NCI-H2196 (cell line): Measurements from ENCODE around the gene MRAP2.
A peak's percentile ranks its signal among the peaks of the same experiment; 100 is the strongest.
"Not testable (repeated sequence)": the region's sequence is repeated elsewhere in the genome, so short reads cannot be mapped to it uniquely, and the experiment has no call there.

ENCODE experiments used
- DNase-seq: peaks from one replicate; lab custom pipeline; 2025; ENCODE audit not compliant: unreplicated experiment; lab: John Stamatoyannopoulos, UW

MRAP2 gene

DNA sequence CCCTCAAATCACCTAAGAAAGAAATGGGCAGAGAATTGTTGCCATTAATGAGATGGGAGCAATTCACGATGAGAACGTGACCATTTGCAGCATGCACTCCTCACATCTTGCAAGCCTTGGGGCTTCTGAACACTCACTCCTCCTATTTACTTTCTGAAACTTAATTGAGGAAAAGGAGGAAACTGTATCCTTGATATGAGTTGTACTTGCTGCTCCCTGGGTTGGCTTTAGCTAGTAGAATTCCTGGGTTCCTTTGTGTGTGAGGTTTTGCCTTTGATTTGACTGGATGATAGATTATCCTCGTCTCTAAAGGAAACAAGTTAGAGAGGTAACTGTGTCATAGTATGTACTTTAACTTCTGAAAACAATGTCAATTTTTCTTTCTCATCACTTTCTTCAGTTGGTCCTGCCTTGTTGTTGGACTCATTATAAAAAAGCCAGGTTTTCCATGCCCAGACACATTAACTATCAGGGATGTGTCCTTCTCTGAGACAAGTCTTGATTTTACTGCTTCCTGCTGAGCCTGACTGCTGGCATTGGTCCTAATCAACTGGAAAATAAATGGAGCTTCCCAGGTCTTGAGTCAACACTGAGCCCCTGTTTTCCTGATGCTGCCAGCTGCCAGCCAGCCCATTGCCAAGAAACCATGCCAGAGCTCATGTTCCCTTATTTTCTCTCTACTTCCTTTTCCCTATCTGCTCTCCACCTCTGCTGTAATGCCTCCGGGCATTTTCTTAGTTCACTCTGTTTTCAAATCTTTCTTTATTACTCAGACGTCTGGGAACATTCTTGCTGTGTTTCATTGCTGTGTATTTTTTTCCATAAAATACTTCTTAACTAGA lies 6.0 kb upstream of the MRAP2 start:
- DNase-seq, result peak; percentile 67

DNA sequence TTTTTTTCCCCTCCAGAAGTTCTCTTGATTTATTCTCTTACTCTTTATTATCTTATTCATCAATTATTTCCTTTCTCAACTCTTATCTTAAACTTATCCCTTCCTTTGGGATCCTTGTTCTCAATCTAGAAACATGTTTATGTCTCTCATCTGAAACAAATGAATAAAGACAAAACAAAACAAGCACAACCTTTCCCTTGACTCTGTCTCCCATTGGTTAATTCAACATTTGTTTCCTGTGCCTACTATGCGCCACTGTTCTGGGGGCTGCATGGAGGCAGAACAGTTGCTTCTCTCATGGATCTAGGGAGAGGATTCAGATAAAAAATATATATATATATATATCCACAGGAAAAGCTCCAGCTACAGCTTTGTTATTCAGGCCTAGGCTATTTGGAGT lies 5.2 kb upstream of the MRAP2 start:
- DNase-seq, result no peak

DNA sequence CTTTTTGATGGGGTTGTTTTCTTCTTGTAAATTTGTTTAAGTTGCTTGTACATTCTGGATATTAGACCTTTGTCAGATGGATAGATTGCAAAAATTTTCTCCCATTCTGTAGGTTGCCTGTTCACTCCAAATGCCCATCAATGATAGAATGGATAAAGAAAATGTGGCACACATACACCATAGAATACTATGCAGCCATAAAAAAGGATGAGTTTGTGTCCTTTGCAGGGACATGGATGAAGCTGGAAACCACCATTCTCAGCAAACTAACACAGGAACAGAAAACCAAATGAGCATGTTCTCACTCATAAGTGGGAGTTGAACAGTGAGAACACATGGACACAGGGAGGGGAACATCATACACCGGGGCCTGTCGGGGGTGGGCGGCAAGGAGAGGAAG lies 1.6 kb upstream of the MRAP2 start:
- not testable (repeated sequence) for DNase-seq

DNA sequence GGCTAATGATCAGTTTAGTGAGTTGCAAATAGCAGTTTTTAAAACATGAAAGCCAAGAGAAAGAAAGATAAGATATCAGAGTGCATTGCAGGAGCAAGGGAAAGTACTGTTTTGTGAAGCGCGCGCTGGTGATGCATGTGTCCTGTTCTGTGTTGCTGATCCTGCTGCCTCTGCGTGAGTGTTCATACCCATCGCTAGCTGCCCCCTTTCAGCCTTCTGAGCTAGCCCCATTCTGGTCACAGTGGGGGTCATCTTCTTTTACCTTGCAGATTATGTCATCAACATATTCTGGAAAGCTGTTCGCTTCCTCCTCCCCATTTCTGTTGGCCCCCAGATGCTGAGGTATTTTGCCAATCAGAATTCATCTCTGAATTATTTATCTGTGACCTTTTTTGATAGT lies 1.9 kb downstream of the MRAP2 start:
- no peak for DNase-seq

DNA sequence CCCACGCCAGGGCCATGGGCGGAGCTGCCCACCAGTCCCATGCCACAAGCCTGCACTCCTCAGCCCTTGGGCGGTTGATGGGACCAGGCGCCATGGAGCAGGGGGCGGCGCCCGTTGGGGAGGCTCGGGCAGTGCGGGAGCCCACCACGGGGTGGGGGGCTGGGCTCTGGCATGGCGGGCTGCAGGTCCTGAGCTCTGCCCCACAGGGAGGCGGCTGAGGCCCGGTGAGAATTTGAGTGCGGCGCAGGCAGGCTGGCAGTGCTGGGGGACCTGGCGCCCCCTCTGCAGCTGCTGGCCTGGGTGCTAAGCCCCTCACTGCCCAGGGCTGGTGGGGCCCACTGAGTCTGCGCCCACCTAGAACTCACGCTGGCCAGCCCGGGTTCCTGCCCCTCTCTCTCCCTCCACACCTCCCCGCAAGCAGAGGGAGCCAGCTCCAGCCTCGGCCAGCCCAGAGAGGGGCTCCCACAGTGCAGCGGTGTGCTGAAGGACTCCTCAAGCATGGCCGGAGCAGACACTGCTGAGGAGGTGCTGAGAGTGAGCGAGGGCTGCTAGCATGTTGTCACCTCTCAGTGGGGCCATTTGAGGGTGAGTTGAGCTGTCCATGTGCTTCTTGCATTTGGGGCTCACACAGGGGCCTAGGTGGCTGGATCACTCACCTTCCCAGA lies 4.0 kb downstream of the MRAP2 start:
- DNase-seq, result no peak

DNA sequence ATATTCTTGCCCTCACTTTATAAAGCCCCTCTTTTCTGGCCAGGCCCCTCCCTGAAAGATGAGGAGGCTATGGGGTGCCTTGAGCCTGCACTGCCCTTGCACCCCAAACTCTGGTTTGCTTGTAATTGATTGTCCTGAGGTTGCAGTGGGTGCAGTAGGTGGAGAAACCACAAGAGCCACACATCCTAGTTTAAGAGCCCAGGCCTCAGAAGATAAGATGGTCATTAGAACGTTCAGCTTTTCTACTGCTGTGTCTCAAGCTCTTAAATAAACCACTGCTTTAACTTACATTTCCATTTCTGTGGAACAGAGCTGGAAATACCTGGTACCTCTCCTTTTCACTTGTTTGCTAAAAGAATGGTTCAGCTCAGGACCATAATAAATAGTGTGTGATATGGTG lies 9.0 kb downstream of the MRAP2 start:
- DNase-seq, result no peak

DNA sequence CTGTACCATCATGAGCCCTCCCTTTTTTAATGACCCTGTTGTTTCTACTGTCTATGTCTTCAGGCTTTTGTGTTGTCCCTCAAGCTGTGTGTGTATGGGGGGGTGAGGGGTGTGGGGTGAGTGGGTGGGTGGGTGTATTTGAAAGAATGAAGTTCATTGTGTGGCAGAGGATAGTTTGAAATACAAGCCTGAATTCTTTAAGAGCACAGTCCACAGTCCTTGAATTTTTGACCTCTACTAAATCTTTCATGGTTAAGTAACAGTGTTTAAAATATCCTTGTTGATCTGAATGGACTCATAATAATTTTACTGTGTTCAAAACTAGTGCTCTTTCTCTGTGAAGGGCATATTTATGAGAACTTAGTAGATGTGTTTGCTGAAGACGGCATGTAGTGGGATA lies 10.0 kb downstream of the MRAP2 start:
- DNase-seq, result no peak

DNA sequence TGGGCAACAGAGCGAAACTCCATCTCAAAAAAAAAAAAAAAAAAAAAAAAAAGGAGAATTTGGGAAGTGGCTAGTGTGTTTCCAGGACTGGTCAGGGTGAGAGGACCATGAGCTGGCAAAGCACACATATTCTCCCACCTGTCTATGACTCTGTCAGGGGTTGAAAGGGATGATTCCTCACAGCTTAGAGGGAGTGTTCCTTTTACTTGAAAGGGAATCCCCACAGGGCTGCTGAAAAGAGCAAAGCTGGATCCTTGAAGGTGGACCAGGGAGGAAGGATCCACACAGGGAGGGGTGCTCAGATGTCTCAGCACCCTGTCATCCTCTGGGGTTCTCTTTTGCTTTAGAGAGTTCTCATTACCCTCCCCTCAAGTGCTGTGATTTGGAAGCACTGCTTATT lies 13.2 kb downstream of the MRAP2 start:
- no peak for DNase-seq

DNA sequence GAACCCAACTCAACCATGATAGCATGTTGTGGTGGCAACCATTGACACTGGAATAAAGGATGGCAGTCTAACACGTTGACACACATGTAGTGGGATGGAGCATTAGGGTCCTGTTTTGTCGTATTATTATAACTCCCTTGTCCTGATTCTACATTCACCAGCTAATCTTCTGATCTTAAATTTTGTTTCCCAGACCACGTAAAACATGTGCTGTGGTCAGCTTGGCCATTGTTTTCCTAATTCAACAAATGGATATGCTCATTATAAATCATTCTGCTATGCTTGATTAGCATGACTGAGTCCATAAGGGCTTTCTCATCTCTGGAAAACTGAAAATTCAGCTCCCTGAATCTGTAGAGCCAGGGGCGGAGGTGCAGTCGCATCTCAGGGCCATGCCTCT lies 15.0 kb downstream of the MRAP2 start:
- DNase-seq, result no peak

DNA sequence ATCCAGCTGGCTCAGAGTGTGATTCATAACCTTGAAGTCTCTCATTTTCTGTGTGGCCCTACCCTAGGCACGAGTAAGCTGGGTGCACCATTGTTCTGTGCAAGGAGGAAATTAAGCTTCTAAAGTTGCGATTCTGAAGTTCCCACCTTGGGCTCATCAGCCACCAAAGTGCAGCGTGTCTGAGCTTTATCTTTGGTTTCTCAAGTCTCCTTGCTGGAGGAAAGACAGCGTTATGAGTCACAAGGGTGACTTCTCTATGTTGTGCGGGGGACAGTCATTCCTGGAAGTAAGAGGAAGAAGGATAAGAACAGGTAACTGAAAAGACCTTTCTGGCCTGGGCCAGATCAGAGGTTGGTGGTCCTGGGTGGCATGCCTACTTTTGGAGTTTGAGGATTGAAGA lies 16.8 kb downstream of the MRAP2 start:
- DNase-seq, result no peak

DNA sequence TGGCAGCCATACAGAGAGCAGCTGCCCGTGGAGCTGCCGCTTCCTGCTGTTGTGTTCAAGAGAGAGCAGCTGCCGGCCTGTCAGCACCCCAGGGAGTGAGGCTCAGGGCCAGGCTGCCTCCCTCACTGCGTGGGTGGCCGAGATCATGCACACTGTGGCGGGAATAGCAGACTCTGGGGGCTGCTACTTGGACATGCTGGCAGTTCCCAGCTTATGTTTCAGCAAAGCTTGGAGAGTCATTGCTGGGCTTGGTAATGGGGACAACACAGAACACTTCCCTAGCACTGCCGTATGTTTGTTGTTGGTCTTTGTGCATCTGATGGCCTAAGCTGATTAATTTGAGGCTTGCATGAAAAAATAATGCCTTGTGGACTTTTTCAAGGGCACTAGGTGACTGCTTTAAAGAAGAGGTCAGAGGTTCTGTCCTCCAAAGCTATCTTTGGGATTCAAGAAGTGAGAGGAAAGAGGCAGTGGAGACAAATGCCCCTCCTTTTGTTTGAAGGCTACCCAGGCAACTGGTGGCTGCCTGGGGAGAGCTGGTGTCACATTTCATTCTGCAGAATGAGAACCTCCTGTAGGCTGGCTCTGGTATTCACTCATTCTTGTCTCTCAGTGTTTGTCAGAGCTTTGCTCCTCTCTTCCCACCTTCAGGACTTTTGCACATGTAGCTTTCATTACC lies 18.8 kb downstream of the MRAP2 start:
- peak; percentile 76 for DNase-seq

DNA sequence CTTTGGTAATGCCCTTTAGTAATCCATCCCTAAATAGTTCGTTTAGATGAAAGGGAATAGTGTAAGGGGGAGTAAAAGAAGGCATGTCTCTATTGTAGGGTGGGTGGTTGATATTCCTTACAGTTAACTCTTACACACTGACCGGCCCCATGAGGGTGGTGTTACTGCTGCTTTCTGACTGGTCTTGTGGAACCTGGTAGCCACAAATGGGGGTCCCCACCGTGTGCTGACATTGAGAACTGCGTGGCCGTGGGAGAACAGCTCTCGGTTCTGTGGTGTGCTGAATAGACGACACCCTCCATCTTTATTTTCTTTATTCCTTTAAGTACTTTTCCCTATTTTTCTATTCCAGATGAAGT lies 19.3 kb downstream of the MRAP2 start:
- DNase-seq, result no peak

DNA sequence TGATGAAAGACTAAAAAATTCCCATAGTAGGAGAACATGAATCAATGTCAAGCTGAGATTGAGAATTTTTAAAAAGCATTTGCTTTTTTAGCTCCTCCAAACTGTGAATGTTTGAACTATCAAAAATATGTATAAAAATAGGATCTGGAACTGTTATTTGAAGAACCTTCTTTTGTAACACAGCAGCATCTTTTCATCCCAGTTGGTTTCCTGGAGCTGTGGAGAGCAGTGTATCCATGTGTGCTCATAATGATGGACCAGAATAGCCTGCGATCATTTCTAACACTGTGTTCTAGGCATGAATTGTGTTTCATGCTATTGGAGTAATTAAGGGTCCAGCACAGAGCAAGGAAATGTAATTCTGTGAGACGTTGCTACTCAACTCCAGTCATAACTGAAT lies 22.1 kb downstream of the MRAP2 start:
- DNase-seq, result no peak

DNA sequence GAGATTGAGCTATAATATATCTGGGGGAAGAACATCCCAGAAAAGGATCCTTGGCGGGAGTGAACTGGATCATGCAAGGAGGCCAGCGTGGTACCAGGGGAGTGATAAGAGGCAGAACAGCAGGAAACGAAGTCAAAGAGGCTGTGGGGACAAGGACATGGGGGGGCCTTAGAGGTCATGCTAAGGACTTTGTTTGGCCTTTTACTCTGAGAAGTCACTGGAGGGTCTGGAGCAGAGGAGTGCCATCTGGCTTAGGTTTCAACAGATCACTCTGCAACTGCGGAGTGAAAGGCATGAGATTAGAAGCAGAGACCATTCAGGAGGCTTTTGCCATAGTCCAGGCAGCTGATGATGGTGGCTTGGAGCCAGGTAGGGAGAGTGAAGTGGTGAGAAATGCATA lies 24.3 kb downstream of the MRAP2 start:
- DNase-seq, result no peak

DNA sequence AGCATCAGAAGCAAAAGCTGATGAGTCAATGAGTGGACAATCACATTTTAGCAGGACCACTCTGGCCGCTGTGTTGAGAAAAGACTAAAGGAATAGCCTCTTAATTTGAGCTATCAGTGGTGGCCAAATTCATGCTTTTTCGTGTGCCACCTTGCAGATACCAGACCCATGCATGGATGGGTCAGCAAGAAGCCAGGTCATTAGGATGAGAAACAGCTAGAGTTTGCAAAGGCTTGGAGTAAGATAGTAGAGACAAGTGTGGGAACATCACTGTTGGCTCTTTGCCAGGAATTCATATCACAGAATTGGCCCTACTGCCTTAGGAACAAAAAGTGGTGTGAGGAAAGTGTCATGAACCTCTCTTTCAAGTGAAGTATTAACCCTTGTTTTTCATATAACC lies 25.5 kb downstream of the MRAP2 start:
- DNase-seq, result no peak

DNA sequence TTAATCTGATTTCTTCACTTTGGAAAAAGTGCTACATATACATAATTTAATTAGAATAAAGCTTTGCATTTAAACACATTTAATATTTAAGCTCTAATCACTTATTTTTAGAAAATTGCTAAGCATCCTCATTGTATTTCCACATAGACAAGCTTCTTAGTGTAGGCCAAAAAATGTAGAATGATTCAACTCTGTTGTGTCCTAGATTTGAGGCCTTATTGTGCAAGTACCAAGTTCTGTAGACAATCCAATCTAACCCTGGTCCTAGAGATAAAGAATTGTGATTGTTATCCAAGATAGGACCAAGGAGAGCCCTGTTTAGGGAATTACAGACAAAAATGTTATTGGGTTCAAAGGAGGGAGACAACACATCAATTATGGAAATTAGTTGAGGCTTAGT lies 27.6 kb downstream of the MRAP2 start:
- DNase-seq, result no peak

DNA sequence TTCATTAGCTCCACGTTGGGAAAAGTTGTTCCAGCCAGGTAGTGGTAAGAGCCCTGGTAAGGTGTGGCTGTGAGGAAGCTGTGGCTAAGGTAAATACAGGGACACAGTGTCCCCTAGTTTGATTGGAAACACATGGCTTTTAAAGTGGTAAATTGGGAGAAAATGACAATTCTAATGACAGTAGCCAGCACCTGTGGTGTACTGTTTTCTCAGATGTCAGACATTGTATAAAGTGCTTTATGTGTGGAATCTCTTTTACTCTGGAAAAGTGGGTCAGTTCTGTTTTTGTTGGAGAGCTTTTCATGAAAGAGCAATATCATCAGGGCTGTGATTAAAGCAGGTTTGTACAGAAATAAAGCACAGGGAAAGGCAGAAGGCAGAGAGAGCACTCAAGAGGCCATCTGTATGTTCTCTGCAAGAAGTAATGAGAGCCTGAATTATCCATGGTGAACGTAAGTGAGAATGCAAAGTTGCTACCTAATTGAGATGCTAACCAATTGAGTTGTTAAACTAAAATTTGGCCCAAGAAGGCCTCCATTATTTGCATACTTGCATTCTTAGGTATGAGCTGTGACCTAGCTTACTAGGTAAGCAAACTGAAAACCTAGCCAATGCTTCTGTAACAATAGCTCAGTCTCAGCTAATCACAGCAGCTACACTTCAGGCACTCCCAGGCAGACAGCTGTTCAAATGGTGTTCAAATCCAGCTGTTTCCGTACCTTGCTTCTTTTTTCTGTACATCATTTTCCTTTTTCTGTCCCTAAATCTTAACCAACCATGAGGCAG lies 28.2 kb downstream of the MRAP2 start:
- DNase-seq, result no peak

DNA sequence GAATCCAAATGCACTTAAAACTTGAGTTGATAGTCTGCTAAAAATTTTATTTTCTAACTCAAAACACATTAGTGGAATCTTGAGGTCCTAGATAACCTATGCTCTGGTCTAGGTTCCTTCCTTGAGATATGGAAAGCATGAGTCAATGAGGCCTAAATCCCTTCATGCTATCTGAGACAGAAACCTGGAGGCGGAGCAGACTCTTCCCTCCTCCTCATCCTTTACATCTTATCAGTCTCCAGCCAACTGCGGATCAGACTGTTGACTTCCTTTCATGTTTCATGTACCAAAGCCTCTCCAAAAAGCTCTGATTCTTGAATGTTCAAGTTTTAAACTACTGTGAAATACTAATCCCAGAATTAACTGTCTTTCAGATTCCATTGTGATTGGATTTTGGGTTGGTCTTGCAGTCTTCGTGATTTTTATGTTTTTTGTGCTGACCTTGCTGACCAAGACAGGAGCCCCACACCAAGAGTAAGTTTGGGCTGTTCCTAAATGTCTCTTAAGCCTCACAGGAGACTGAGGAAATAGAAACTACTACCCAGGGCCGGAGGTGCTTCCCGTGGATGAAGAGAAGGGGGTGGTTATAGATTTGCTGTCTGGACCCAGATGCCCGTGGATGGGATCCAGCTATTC lies 29.1 kb downstream of the MRAP2 start:
- DNase-seq, result no peak

DNA sequence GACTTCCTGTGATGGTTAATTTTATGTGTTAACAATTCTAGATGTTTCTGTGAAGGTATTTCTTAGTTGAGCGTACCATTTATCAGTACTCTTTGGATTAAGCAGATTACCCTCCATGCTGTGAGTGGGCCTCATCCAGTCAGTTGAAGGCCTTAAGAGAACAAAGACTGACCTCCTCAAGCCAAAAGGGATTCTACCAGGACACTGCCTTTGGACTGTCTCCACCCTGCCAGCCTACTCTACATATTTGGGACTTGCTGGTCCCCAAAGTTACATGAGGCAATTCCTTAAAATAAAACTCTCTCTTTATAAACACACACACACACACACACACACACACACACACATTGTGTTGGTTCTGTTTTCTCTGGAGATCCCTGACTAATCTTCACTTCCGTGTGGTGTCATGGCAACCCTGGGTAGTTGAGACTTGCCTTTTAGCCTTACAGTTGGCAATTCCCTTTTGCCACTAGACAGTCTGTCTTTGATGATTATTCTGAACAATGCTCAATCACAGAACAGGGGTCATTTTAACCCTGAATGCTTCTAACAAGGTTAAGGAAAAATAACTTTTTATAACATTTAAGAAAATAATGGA lies 32.2 kb downstream of the MRAP2 start:
- no peak for DNase-seq

DNA sequence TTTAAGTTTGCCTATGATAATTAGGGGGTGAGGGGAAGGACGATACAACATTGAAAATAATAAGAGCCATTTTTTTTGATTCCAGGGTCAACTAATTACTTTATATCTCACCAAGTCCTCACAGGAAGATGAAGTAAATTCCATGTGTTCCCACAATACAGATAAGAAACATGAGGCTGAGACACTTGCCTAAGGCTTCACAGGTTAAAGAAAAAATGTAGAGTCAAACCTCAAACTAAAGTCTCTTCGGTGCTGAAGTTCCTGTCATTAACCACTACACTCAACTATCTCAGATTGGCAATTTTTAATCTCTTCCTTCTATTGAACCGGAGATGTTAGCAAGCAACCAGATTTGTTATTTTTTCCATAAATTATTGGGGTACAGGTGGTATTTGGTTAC lies 33.0 kb downstream of the MRAP2 start:
- no peak for DNase-seq

DNA sequence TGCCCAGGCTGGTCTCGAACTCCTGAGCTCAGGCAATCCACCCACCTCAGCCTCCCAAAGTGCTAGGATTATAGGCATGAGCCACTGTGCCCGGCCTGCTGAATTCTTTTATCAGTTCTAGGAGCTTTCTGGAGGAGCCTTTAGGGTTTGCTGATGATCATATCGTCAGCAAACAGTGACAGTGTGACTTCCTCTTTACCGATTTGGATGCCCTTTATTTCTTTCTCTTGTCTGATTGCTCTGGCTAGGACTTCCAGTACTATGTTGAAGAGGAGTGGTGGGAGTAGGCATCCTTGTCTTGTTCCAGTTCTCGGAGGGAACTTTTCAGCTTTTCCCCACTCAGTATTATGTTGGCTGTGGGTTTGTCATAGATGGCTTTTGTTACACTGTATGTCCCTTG lies 35.3 kb downstream of the MRAP2 start:
- DNase-seq, result not testable (repeated sequence)
